GM12874 (cell line): Measurements from ENCODE around the gene GATAD2A.

Source experiments
- TF ChIP-seq, protein P1 (sequence below): IDR thresholded peaks from 2 replicates; pipeline ENCODE4 v1.5.1; 2011; ENCODE audit warnings: low read depth, mild to moderate bottlenecking, control low read depth, low read length, moderate library complexity; ENCODE audit not compliant: insufficient read depth

Gene GATAD2A

GRCh38 chr19:19464339-19465098 is 59.0 kb downstream of the GATAD2A start:
- TF ChIP-seq, protein P1, sequence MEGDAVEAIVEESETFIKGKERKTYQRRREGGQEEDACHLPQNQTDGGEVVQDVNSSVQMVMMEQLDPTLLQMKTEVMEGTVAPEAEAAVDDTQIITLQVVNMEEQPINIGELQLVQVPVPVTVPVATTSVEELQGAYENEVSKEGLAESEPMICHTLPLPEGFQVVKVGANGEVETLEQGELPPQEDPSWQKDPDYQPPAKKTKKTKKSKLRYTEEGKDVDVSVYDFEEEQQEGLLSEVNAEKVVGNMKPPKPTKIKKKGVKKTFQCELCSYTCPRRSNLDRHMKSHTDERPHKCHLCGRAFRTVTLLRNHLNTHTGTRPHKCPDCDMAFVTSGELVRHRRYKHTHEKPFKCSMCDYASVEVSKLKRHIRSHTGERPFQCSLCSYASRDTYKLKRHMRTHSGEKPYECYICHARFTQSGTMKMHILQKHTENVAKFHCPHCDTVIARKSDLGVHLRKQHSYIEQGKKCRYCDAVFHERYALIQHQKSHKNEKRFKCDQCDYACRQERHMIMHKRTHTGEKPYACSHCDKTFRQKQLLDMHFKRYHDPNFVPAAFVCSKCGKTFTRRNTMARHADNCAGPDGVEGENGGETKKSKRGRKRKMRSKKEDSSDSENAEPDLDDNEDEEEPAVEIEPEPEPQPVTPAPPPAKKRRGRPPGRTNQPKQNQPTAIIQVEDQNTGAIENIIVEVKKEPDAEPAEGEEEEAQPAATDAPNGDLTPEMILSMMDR = no peak

- TF ChIP-seq, protein P1 = no peak
Observed at GRCh38 chr19:19465436-19466070, 60.1 kb downstream of the GATAD2A start.

- TF ChIP-seq, protein P1 = no peak
Observed at GRCh38 chr19:19466201-19466600, 60.7 kb downstream of the GATAD2A start.

DNA sequence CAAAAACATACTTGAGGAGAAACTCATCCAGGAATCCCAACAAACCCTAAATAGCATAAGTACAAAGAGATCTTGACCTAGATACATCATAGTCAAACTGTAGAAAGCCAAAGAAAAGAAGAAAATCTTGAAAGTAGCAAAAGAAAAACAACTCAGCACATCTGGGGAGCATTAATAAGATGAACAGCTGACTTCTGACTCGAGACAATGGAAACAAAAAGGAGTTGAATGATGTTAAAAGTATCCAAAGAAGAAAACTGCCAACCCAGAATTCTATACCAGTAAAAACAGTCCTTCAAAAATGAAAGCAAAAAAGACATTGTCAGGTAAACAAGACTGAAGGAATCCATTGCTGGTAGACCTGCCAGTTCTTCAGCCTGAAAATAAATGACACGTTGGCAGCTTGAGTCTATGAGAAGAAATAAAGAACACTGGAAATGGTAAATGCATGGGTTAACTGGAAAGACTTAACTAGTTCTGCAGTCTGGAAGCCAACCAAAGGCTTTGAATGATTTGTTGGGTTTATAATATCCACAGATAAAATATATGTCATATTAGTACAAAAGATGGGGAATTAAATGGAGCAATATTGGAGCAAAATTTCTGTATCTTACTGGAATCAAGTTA is 63.1 kb downstream of the GATAD2A start:
- TF ChIP-seq, protein P1 = no peak

DNA sequence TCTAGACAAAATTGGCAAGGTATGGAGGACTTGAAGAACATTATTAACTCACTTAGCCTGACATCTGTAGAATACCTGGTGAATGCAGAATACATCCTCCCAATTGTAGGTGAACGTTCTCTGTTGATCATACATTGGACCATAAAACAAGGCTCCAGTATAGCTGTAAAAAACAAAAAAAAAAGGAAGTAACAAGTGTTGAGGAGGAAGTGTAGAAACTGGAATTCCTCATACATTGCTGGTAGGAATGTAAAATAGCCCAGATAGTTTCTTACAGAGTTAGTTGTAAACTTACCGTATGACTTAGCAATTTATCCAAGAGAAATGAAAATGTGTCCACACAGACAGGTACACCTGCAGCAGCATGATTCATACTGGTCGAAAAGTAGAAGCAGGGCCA is 65.1 kb downstream of the GATAD2A start:
- TF ChIP-seq, protein P1 = no peak

DNA sequence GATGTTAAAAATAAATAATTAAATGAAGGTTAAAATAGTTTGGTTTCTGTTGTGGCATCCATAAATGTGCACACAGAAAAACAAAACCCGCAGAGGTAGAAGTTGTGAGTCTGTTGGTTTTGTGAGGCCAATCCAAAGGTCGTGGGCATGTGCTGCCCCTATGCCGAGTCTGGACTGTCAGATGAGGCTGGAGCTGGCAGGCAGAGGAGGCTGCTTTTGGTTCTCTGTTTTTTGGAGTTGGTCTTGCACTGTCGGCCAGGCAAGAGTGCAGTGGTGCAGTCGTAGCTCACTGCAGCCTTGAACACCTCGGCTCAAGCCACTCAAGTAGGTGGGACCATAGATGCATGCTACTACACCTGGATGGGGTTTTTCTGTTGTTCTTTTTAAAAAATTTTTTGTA is 66.2 kb downstream of the GATAD2A start:
- TF ChIP-seq, protein P1 = no peak

- TF ChIP-seq, protein P1 = no peak
Observed at GRCh38 chr19:19475015-19475765, 69.7 kb downstream of the GATAD2A start.
